Muscle layer of colon (tissue), 2 donors: ENCODE results near the gene COL9A2.

Experiments used
- H3K27ac ChIP-seq: one replicate; pipeline ENCODE4 v1.7.0; 2013; ENCODE audit warnings: low read depth, mild to moderate bottlenecking, low read length, moderate library complexity
- H3K27me3 ChIP-seq, 2 donors: one replicate each; pipeline ENCODE4 v1.7.0; 2013; ENCODE audit warnings: low read length in 2 of 2, mild to moderate bottlenecking in 2 of 2; ENCODE audit not compliant: insufficient read depth in 2 of 2, control insufficient read depth in 1 of 2
- H3K36me3 ChIP-seq: one replicate; pipeline ENCODE4 v1.7.0; 2013; ENCODE audit warnings: mild to moderate bottlenecking, low read length; ENCODE audit not compliant: insufficient read depth
- H3K4me1 ChIP-seq: one replicate; pipeline ENCODE4 v1.7.0; 2013; ENCODE audit warnings: mild to moderate bottlenecking, low read length; ENCODE audit not compliant: insufficient read depth
- H3K4me3 ChIP-seq, 2 donors: one replicate each; pipeline ENCODE4 v1.7.0; 2013; ENCODE audit warnings: low read length in 2 of 2, low read depth in 1 of 2, mild to moderate bottlenecking in 1 of 2, moderate library complexity in 1 of 2
- H3K9ac ChIP-seq: one replicate; pipeline ENCODE4 v1.7.0; 2013; ENCODE audit warnings: low read length
- H3K9me3 ChIP-seq: one replicate; pipeline ENCODE4 v1.7.0; 2013; ENCODE audit warnings: mild to moderate bottlenecking, low read length
- donor health status: abdominal sarcoma.
- donor health status: Adenocarcinoma of cecum.

Gene COL9A2

GRCh38 chr1:40252601-40253000 is 64.5 kb downstream of the COL9A2 start:
- Histone ChIP-seq H3K9me3 (no peaks in the 10 kb centered on the region), H3K4me1 (peaks cover 7% of the 10 kb centered on the region), H3K9ac (no peak overlapping the region), H3K36me3 (no peaks in the 10 kb centered on the region), H3K27ac (no peak overlapping the region), H3K27me3 (no peaks in the 10 kb centered on the region), H3K4me3 (no peak overlapping the region)

GRCh38 chr1:40251456-40251855 is 65.6 kb downstream of the COL9A2 start:
- Histone ChIP-seq H3K27ac (no peak overlapping the region), H3K9me3 (no peaks in the 10 kb centered on the region), H3K4me1 (peaks cover 2% of the 10 kb centered on the region), H3K9ac (no peak overlapping the region), H3K4me3 (no peak overlapping the region), H3K36me3 (no peaks in the 10 kb centered on the region), H3K27me3 (no peaks in the 10 kb centered on the region)
